GM13977 (cell line): Measurements from ENCODE around the gene PGLYRP1.

Source experiments
- DNase-seq: peaks from one replicate; pipeline ENCODE4 v3.0.0; 2012; ENCODE audit warnings: low spot score
- in situ Hi-C: fragments of 300-500 bp; cut with MboI; formaldehyde crosslinking; loops from one replicate; pipeline ENCODE4 v1.12.0; 2022; ENCODE audit warnings: low sequenced_read_pairs, low pct_unique_long_range_greater_than_20kb, mixed read lengths, inconsistent platforms; ENCODE audit not compliant: unreplicated experiment
- TF ChIP-seq, protein P1 (sequence below): IDR thresholded peaks from 2 replicates; pipeline ENCODE4 v1.5.1; 2012; ENCODE audit warnings: mild to moderate bottlenecking, control low read depth; ENCODE audit not compliant: insufficient read depth; ENCODE audit errors: extremely low read depth, missing control alignments

The PGLYRP1 gene

DNA sequence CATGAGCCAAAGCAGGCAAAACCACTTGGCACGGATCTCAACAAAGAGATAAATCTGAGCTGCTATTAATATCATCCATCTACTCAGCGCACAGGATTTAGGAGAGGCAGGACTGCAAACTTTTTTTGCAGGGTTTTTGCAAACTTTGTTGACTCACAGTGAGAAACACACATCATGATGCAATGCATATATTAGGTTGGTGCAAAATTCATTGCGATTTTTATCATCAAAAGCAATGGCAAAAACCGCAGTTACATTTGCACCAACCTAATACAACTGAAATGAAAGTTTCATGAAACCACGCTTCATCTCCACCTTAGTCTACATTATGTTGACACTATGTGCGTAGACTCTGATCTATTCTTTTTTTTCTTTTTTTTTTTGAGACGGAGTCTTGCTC is 44.7 kb downstream of the PGLYRP1 start:
- in situ Hi-C loops: no loop called here
- DNase-seq: no peak

DNA sequence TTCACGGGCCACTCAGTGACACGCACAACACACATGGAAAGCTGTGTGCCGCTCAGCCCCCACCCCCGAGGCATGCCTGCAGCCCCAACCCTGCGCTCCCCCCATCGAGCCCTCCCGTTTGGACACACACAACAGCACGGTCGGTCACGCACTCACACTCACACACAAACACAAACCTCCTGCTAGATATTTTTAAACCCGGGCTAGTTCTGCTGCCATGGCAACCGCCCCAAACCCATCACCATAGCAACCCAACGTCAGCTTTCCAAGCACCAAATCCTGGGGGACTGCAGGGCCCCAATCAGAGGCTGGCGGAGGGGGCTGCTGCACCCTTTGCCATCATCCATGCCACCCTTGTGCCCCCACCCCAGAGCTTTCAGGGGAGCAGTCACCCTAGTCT is 46.7 kb downstream of the PGLYRP1 start:
- TF ChIP-seq, protein P1, sequence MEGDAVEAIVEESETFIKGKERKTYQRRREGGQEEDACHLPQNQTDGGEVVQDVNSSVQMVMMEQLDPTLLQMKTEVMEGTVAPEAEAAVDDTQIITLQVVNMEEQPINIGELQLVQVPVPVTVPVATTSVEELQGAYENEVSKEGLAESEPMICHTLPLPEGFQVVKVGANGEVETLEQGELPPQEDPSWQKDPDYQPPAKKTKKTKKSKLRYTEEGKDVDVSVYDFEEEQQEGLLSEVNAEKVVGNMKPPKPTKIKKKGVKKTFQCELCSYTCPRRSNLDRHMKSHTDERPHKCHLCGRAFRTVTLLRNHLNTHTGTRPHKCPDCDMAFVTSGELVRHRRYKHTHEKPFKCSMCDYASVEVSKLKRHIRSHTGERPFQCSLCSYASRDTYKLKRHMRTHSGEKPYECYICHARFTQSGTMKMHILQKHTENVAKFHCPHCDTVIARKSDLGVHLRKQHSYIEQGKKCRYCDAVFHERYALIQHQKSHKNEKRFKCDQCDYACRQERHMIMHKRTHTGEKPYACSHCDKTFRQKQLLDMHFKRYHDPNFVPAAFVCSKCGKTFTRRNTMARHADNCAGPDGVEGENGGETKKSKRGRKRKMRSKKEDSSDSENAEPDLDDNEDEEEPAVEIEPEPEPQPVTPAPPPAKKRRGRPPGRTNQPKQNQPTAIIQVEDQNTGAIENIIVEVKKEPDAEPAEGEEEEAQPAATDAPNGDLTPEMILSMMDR: no peak

More for the DNA sequence above, 44.7 kb downstream of the PGLYRP1 start:
- TF ChIP-seq, protein P1: no peak

DNA sequence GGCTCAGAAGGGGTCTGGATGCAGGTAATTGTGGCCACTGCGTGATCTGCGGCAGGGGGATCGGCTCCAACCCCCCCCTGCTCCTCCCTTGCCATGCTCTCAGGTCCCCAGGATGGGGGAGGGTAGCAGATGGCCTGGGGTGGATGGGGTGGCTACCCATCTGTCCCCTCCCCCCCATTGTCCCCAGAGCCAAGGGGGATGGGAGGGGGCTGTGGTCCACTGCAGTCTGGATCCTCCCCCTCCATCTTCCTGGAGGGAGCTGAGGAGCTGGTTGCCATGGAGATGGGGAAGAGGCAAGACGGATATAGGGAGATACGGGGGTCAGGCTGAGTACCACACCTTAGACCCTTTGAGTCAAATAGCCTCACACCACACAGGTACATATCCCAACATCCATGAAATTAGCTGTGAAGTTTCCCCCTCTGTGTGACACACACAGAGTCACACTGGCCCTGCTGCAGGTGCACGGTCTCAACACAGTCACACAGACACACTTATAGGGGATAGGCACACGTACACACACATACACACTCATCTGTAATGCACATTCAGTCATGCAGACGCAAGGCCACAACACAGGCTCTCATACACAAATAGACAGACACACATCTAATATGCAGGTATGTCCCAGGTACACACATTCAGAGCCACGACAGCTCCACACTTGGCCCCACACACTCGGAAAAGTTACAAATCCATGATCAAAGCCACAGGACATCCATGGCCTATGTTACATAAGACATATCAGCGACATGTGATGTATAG is 47.4 kb downstream of the PGLYRP1 start:
- DNase-seq: no peak
- in situ Hi-C loops: no loop called here
- TF ChIP-seq, protein P1: no peak

More for the DNA sequence above, 46.7 kb downstream of the PGLYRP1 start:
- in situ Hi-C loops: no loop called here
- DNase-seq: no peak

- DNase-seq: peak; percentile 80
- TF ChIP-seq, protein P1: no peak
- in situ Hi-C loops: no loop called here
These were observed 49.1 kb downstream of the PGLYRP1 start, which contains the start of gene NOVA2 for GRCh38 chr19:45973553-45974338. Gene NOVA2 (minus strand): TSS chr19:45973865. CDS start chr19:45973351, 514 bp downstream.

GRCh38 chr19:45972947-45973540 is 49.8 kb downstream of the PGLYRP1 start:
- TF ChIP-seq, protein P1: no peak
- DNase-seq: no peak
- in situ Hi-C loops: no loop called here
